Naive thymus-derived CD4-positive, alpha-beta T cell (primary cell): ENCODE measurements around the gene PABPN1. TPM values are rescaled to one million over a fixed set of nuclear protein-coding genes. Genes with fewer than 3 reads are reported as not detected.

Source experiments
- ATAC-seq: fragments of 150-1000 bp; cut with Tn5 transposase; 2 replicates; pipeline ENCODE4 v1.10.0; 2021; ENCODE audit warnings: mild to moderate bottlenecking, moderate library complexity
- CTCF ChIA-PET: fragments of 350-600 bp; sonication (Branson Sonifier 250); formaldehyde crosslinking; loops from one replicate; lab custom pipeline; 2021; ENCODE audit warnings: antibody characterized with exemption; lab: Charles Lee
- POLR2A ChIA-PET: fragments of 350-600 bp; sonication (Branson Sonifier 250); formaldehyde crosslinking; loops from one replicate; lab custom pipeline; 2021; ENCODE audit warnings: antibody characterized with exemption, inconsistent platforms; lab: Charles Lee
- DNase-seq, 9 donors: peaks; one replicate each; pipeline versions ENCODE4 v3.0.0 to v3.0.0-alpha.2; 2020 to 2022; ENCODE audit warnings: mixed read lengths in 1 of 9
- H3K27ac ChIP-seq: one replicate; pipeline ENCODE4 v1.7.0; 2013; ENCODE audit warnings: mild to moderate bottlenecking, low read depth, low read length, moderate library complexity
- H3K27me3 ChIP-seq, 2 donors: one replicate each; pipeline ENCODE4 v1.7.0; 2013; ENCODE audit warnings: low read length in 2 of 2, mild to moderate bottlenecking in 2 of 2, moderate library complexity in 2 of 2; ENCODE audit not compliant: control insufficient read depth in 2 of 2, insufficient read depth in 2 of 2
- H3K36me3 ChIP-seq, 3 experiments: 1 replicate in 2 of 3; 2 replicates in 1 of 3; pipeline ENCODE4 v1.7.0; 2013; ENCODE audit warnings: low read length in 3 of 3, mild to moderate bottlenecking in 3 of 3, moderate library complexity in 1 of 3; ENCODE audit not compliant: insufficient read depth in 3 of 3, control insufficient read depth in 2 of 3
- H3K4me1 ChIP-seq, 2 donors: one replicate each; pipeline ENCODE4 v1.7.0; 2013; ENCODE audit warnings: low read length in 2 of 2, mild to moderate bottlenecking in 2 of 2, moderate library complexity in 1 of 2; ENCODE audit not compliant: control insufficient read depth in 2 of 2, insufficient read depth in 2 of 2
- H3K4me3 ChIP-seq: 2 replicates; pipeline ENCODE4 v1.7.0; 2013; ENCODE audit warnings: mild to moderate bottlenecking, low read length
- H3K9me3 ChIP-seq, 3 experiments: 1 replicate in 2 of 3; 2 replicates in 1 of 3; pipeline ENCODE4 v1.7.0; 2013; ENCODE audit warnings: low read length in 3 of 3; ENCODE audit not compliant: control insufficient read depth in 2 of 3
- H3K27ac Mint-ChIP-seq, 9 donors: one replicate each; pipeline ENCODE4 v1.8.0; 2020 to 2022; ENCODE audit warnings: mixed read lengths in 9 of 9, mild to moderate bottlenecking in 8 of 9, moderate library complexity in 5 of 9, inconsistent platforms in 2 of 9
- H3K27me3 Mint-ChIP-seq, 5 donors: one replicate each; pipeline ENCODE4 v1.8.0; 2021 to 2022; ENCODE audit warnings: mixed read lengths in 5 of 5, mild to moderate bottlenecking in 1 of 5
- H3K36me3 Mint-ChIP-seq, 5 donors: one replicate each; pipeline ENCODE4 v1.8.0; 2020 to 2022; ENCODE audit warnings: mixed read lengths in 5 of 5, mild to moderate bottlenecking in 3 of 5, inconsistent platforms in 1 of 5
- H3K4me1 Mint-ChIP-seq, 7 donors: one replicate each; pipeline ENCODE4 v1.8.0; 2020 to 2022; ENCODE audit warnings: mixed read lengths in 7 of 7, mild to moderate bottlenecking in 3 of 7, inconsistent platforms in 1 of 7
- H3K4me3 Mint-ChIP-seq, 10 donors: one replicate each; pipeline ENCODE4 v1.8.0; 2020 to 2022; ENCODE audit warnings: mild to moderate bottlenecking in 10 of 10, mixed read lengths in 10 of 10, moderate library complexity in 6 of 10, inconsistent platforms in 2 of 10
- H3K9me3 Mint-ChIP-seq, 11 donors: one replicate each; pipeline ENCODE4 v1.8.0; 2020 to 2022; ENCODE audit warnings: mixed read lengths in 11 of 11, mild to moderate bottlenecking in 4 of 11, inconsistent platforms in 1 of 11, moderate library complexity in 1 of 11
- intact Hi-C, 2 donors: fragments of 100-400 bp; cut with micrococcal nuclease; formaldehyde crosslinking; loops; one replicate each; pipeline ENCODE4 v1.15.1; 2023
- polyA plus RNA-seq, 2 donors: library from polyadenylated mRNA; unstranded; fragments of 300-500 nt; fragmentation: Illumina TruSeq; gene quantifications; one replicate each; pipeline ENCODE4 v1.2.3, GENCODE V29; 2021
- total RNA-seq, 6 experiments: library from RNA in 5 of 6; stranded (reverse) in 5 of 6; gene quantifications; 1 replicate in 5 of 6; 2 replicates in 1 of 6; pipeline ENCODE4 v1.2.3 and lab custom pipeline; 2021 to 2026

The PABPN1 gene
- total and polyA plus RNA-seq, 7 experiments from 2014 or later: 57.5 to 213 (median 189) TPM

DNA sequence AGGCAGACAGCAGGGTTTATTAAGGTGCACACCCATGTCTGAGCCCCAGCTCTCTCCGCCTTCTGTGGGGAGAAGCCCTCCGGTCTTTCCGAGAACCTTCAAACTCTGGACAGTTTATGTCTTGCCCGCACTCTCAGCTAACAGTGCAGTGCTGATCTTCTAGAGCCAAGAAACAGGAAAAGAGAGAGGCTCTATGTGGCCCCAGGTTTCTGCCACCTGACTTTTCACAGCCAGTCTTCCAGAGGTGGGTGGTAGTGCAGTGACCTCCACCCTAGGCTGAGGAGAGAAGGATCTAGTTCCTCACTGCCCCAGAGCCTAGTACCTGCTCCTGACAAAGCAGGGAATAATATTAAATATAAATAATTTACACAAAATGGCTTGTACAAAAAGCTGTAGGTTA lies 35.4 kb downstream of the PABPN1 start:
- Mint-ChIP-seq H3K27me3 (peaks cover 0 to 38% (median 22%) of the 10 kb centered on the region in 5 donors), H3K4me1 (peaks cover 4 to 14% (median 8%) of the 10 kb centered on the region in 7 donors), H3K9me3 (peaks cover 0 to 1% (median 0%) of the 10 kb centered on the region in 11 donors), H3K4me3 (no peak overlapping the region), H3K27ac (no peak overlapping the region), H3K36me3 (no peaks in the 10 kb centered on the region)
- ChIA-PET POLR2A (no interaction called here), CTCF (no interaction called here)
- intact Hi-C loops: no loop called here
- H3K27me3 ChIP-seq: no peaks in the 10 kb centered on the region
- no peak overlapping the region for H3K27ac ChIP-seq
- H3K36me3 ChIP-seq: no peaks in the 10 kb centered on the region
- no peak for DNase-seq
- no peak for ATAC-seq
- no peaks in the 10 kb centered on the region for H3K4me1 ChIP-seq
- H3K4me3 ChIP-seq: no peak overlapping the region
- no peaks in the 10 kb centered on the region for H3K9me3 ChIP-seq

DNA sequence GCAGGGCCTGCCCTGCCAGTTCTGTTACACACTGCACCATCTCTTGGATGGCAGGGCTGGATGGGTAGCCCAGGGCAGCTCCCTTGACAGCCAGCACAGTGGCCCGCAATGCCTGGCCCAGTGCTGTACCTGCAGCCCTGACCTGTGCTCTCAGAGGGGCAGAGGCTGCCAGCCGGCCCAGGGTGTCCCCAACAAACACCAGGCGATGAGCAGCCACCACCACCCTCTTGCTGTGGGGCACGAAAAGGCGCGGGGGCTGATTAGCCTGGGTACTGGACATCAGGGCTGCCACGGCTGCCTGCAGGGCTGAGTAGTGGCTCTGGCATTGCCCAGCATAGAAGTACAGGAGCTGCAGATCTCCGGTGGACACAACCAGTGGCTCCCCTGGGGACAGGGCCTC lies 36.0 kb downstream of the PABPN1 start:
- Histone ChIP-seq H3K9me3 (no peaks in the 10 kb centered on the region), H3K27me3 (no peaks in the 10 kb centered on the region), H3K4me3 (no peak overlapping the region), H3K27ac (no peak overlapping the region), H3K36me3 (no peaks in the 10 kb centered on the region), H3K4me1 (no peaks in the 10 kb centered on the region)
- Mint-ChIP-seq H3K27ac (no peak overlapping the region), H3K4me1 (peaks cover 4 to 14% (median 8%) of the 10 kb centered on the region in 7 donors), H3K4me3 (no peak overlapping the region), H3K27me3 (peaks cover 0 to 38% (median 22%) of the 10 kb centered on the region in 5 donors), H3K9me3 (peaks cover 0 to 1% (median 0%) of the 10 kb centered on the region in 11 donors), H3K36me3 (no peaks in the 10 kb centered on the region)
- intact Hi-C loops: no loop called here
- CTCF ChIA-PET: no interaction called here
- no peak for ATAC-seq
- POLR2A ChIA-PET: no interaction called here
- no peak for DNase-seq

DNA sequence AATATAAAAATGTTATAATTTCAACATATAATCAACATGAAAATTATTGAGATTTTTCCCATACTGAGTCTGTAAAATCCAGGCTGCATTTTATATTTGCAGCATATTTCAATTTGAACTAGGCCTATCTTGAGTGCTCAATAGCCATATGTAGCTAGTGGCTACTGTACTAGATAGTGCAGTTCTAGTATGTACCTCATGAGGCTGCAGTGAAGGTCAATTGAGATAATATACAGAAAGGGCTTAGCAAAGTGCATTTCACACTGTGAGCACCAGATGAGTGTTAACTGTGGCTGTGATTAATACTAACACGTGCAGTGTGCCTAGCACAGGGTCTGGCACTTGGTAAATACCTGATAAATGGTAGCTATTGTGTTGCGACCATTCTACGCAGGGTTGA lies 36.8 kb downstream of the PABPN1 start:
- intact Hi-C loops: no loop called here

DNA sequence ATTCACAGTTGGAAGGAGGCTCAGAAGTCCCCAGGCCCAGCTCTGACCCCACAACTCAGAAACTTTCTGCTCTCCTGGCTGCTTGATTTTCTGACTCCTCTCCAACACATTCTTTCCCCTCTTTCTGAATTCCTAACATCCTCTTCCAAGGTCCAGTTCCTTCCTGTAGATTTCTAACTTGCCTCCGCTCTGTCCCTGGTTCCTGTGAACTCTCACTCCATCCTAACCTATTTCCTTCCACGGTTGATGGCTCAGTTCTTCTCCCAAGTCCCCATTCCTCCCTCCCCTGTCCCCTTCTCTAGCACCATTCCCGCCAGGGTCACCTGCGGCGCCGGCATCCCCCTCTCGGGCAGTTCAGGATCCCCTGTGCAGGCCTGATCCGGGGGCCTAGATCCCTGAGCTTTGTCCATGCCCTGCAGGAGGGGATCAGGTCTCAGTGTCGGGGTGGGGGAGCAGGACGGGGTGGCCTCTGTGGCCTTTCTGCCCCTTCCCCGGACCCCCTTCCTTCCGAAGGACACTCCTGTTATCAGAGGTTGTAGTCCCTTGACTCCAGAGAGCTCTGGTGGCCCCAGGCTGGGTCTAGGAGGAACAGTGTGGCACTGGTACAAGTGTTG lies 37.4 kb downstream of the PABPN1 start:
- intact Hi-C loops: no loop called here
- ATAC-seq (peak; percentile 8), DNase-seq (no peak)
- ChIA-PET CTCF (no interaction called here), POLR2A (no interaction called here)
- Mint-ChIP-seq H3K27me3 (peaks cover 0 to 27% (median 13%) of the 10 kb centered on the region in 5 donors), H3K27ac (no peak overlapping the region), H3K4me3 (no peak overlapping the region), H3K36me3 (no peaks in the 10 kb centered on the region), H3K9me3 (peaks cover 0 to 1% (median 0%) of the 10 kb centered on the region in 11 donors), H3K4me1 (peaks cover 0 to 5% (median 0%) of the 10 kb centered on the region in 7 donors)
- Histone ChIP-seq H3K4me3 (no peak overlapping the region), H3K4me1 (no peaks in the 10 kb centered on the region), H3K27ac (no peak overlapping the region), H3K36me3 (no peaks in the 10 kb centered on the region), H3K27me3 (no peaks in the 10 kb centered on the region), H3K9me3 (no peaks in the 10 kb centered on the region)

More for the DNA sequence above, 36.8 kb downstream of the PABPN1 start:
- H3K27me3 Mint-ChIP-seq: peaks cover 0 to 33% (median 19%) of the 10 kb centered on the region in 5 donors
- ChIA-PET POLR2A (no interaction called here), CTCF (no interaction called here)
- Histone ChIP-seq H3K27ac (no peak overlapping the region), H3K27me3 (no peaks in the 10 kb centered on the region), H3K4me3 (no peak overlapping the region), H3K9me3 (no peaks in the 10 kb centered on the region), H3K4me1 (no peaks in the 10 kb centered on the region), H3K36me3 (no peaks in the 10 kb centered on the region)
- ATAC-seq: no peak
- H3K27ac Mint-ChIP-seq: no peak overlapping the region
- no peaks in the 10 kb centered on the region for H3K36me3 Mint-ChIP-seq
- H3K9me3 Mint-ChIP-seq: peaks cover 0 to 1% (median 0%) of the 10 kb centered on the region in 11 donors
- H3K4me3 Mint-ChIP-seq: no peak overlapping the region
- peaks cover under 1 to 11% (median 4%) of the 10 kb centered on the region in 7 donors for H3K4me1 Mint-ChIP-seq
- no peak for DNase-seq

DNA sequence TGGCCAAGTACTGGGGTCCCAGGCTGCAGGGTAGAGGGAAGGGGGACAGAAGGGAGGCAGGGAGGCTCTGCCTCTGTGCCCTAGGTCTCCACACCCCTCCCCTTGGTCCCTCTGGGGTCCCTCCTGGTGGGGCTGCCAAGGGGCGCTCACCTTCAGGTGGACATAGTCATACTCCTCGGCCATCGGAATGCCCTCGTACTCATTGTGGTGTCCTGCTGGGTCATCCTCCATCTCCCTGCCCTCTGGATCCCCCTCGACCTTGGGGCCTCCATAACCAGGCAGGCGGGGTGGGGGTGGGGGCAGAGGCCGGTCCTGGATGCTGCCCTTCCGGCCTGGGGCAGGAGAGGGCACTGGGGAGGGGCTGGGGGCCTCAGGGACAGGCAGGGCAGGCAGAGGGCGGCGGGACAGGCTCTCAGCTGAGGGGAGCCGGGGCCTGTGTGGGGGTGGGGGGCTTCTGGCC lies 37.9 kb downstream of the PABPN1 start:
- Histone ChIP-seq H3K9me3 (no peaks in the 10 kb centered on the region), H3K27ac (no peak overlapping the region), H3K27me3 (no peaks in the 10 kb centered on the region), H3K4me3 (no peak overlapping the region), H3K4me1 (no peaks in the 10 kb centered on the region), H3K36me3 (no peaks in the 10 kb centered on the region)
- CTCF ChIA-PET: no interaction called here
- peaks cover 1 to 26% (median 17%) of the 10 kb centered on the region in 5 donors for H3K27me3 Mint-ChIP-seq
- no peak overlapping the region for H3K27ac Mint-ChIP-seq
- DNase-seq (no peak), ATAC-seq (peak; percentile 11)
- no peaks in the 10 kb centered on the region for H3K9me3 Mint-ChIP-seq
- no peaks in the 10 kb centered on the region for H3K36me3 Mint-ChIP-seq
- intact Hi-C loops: no loop called here
- H3K4me3 Mint-ChIP-seq: no peak overlapping the region
- POLR2A ChIA-PET: no interaction called here
- no peaks in the 10 kb centered on the region for H3K4me1 Mint-ChIP-seq

DNA sequence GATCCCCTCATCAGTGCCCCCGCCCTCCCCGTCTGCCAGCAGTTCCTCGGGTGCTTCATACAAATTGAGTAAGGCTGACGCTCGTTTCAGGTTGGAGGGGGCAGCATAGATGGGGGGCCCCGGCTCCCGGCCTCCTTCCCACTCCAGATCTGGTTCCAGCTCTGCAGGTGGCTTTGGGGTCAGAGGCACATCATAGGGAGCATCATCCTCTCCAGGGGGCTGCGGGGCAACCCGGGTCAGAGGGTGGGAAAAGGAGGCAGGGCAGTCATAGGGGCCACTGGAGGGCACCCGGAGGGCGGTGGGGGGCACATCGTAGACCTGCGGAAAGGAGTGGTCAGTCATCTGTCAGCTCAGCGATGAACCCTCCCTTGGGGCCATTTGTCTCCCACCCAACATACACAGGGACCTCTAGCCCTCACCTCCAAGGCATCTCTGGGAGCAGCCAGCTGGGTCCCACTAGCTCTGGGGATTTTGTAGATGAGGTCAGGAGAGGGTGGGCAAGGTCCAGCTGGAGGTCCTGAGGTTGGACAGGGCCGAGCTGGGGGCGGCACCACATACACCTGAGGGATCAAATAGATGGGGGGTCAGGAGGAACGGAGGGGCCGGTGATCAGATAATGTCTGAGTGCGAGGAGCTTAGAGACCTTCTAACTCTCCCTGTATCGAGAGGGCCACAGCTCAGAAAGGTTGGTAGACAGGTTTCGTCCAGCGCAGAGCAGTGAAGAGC lies 38.6 kb downstream of the PABPN1 start:
- Mint-ChIP-seq H3K4me3 (no peak overlapping the region), H3K27ac (no peak overlapping the region), H3K9me3 (no peaks in the 10 kb centered on the region), H3K36me3 (no peaks in the 10 kb centered on the region), H3K27me3 (peaks cover 8 to 26% (median 24%) of the 10 kb centered on the region in 5 donors), H3K4me1 (peaks cover 0 to 4% (median 2%) of the 10 kb centered on the region in 7 donors)
- no peaks in the 10 kb centered on the region for H3K9me3 ChIP-seq
- no peak overlapping the region for H3K4me3 ChIP-seq
- ATAC-seq (peak; percentile 6), DNase-seq (no peak)
- H3K27ac ChIP-seq: no peak overlapping the region
- intact Hi-C loops: no loop called here
- no peaks in the 10 kb centered on the region for H3K4me1 ChIP-seq
- H3K27me3 ChIP-seq: no peaks in the 10 kb centered on the region
- no peaks in the 10 kb centered on the region for H3K36me3 ChIP-seq
- ChIA-PET POLR2A (no interaction called here), CTCF (interaction anchor here (1.4 kb wide), 1 partner anchor 92 kb away, joined by 3 read pairs; no protein-coding TSS in a partner anchor)
